Measurements from ENCODE around the gene UVRAG. TPM values are rescaled to one million over a fixed set of nuclear protein-coding genes. Genes with fewer than 3 reads are reported as not detected.

Gene UVRAG
- total and polyA plus RNA-seq, 2 of the 13 experiments (the other 11 are each of a cell fraction or from before 2014, with no cell fraction given) = 9.7 to 17.3 TPM

- TF ChIP-seq ZSCAN12 (CRISPR knock-in tag; IDR thresholded peaks at IDR 0.05) (peak; percentile 80; the same call in 1 of the 2 replicates), MNT (IDR thresholded peaks at IDR 0.05) (peak; percentile 62), ZNF362 (CRISPR knock-in tag; IDR thresholded peaks at IDR 0.05; ENCODE audit: borderline replicate concordance) (no peak), ZNF816 (CRISPR knock-in tag; IDR thresholded peaks at IDR 0.05; ENCODE audit: borderline replicate concordance) (peak; percentile 87), ZNF335 (CRISPR knock-in tag; IDR thresholded peaks at IDR 0.05) (no peak; the same call in 1 of the 2 replicates), FOXA1 (IDR thresholded peaks at IDR 0.05) (no peak), FOXA1 (CRISPR knock-in tag; IDR thresholded peaks at IDR 0.05) (no peak), ZNF430 (CRISPR knock-in tag; IDR thresholded peaks at IDR 0.05) (peak; percentile 95), SMAD9 (CRISPR knock-in tag; IDR thresholded peaks at IDR 0.05) (peak; percentile 97), TBL1XR1 (IDR thresholded peaks at IDR 0.05; ENCODE audit: borderline replicate concordance, low read length, partially characterized antibody) (peak; percentile 37), SCMH1 (CRISPR knock-in tag; IDR thresholded peaks at IDR 0.05; ENCODE audit: borderline replicate concordance) (no peak), ZNF629 (CRISPR knock-in tag; conservative IDR thresholded peaks at IDR 0.05) (no peak), E2F1 (CRISPR knock-in tag; IDR thresholded peaks at IDR 0.05) (peak; percentile 81; the same call in 1 of the 2 replicates), RBFOX2 (IDR thresholded peaks at IDR 0.05; ENCODE audit: low read depth, low read length) (peak; percentile 84), UBTF (CRISPR knock-in tag; IDR thresholded peaks at IDR 0.05) (peak; percentile 59; the same call in 1 of the 2 replicates), ZNF574 (CRISPR knock-in tag; IDR thresholded peaks at IDR 0.05) (peak; percentile 75), BCL6 (CRISPR knock-in tag; IDR thresholded peaks at IDR 0.05) (0 out of 2 replicates have a peak, but pooled peaks have one; percentile 9), SMC3 (IDR thresholded peaks at IDR 0.05; ENCODE audit: low read length) (no peak), ZMYM3 (CRISPR knock-in tag; IDR thresholded peaks at IDR 0.05) (no peak)
Measured at GRCh38 chr11:75768112-75768908, 46.7 kb upstream of the UVRAG start, which contains the start of gene DGAT2 (continued).

Data from HepG2 (cell line).